H9 (cell line): Measurements from ENCODE around the gene TSTD1. TPM values are rescaled to one million over a fixed set of nuclear protein-coding genes. Genes with fewer than 3 reads are reported as not detected.

Experiments used
- DNase-seq: peaks from one replicate; pipeline ENCODE4 v3.0.0-alpha.2; 2017
- H2AFZ ChIP-seq: one replicate; pipeline ENCODE4 v1.6.1; 2013; ENCODE audit warnings: mild to moderate bottlenecking, low read length, control low read depth, moderate library complexity
- H2AK5ac ChIP-seq: 2 replicates; pipeline ENCODE4 v1.6.1; 2013; ENCODE audit warnings: low read length, control low read depth, mixed read lengths; ENCODE audit not compliant: insufficient read length
- H2BK120ac ChIP-seq: one replicate; pipeline ENCODE4 v1.6.1; 2013; ENCODE audit warnings: low read depth, mild to moderate bottlenecking, low read length, control low read depth, inconsistent platforms; ENCODE audit not compliant: poor library complexity, severe bottlenecking
- H2BK12ac ChIP-seq: 2 replicates; pipeline ENCODE4 v1.6.1; 2013; ENCODE audit warnings: low read length, control low read depth, mixed read lengths, low read depth; ENCODE audit not compliant: insufficient read length
- H2BK15ac ChIP-seq: 2 replicates; pipeline ENCODE4 v1.6.1; 2013; ENCODE audit warnings: low read depth, low read length, control low read depth
- H2BK20ac ChIP-seq: one replicate; pipeline ENCODE4 v1.6.1; 2013; ENCODE audit warnings: low read depth, mild to moderate bottlenecking, low read length, control low read depth, inconsistent platforms; ENCODE audit not compliant: poor library complexity, severe bottlenecking
- H2BK5ac ChIP-seq: 2 replicates; pipeline ENCODE4 v1.6.1; 2013; ENCODE audit warnings: low read length, control low read depth, mixed read lengths; ENCODE audit not compliant: insufficient read length
- H3K14ac ChIP-seq: 2 replicates; pipeline ENCODE4 v1.6.1; 2013; ENCODE audit warnings: low read length, control low read depth; ENCODE audit not compliant: insufficient read depth
- H3K18ac ChIP-seq: 2 replicates; pipeline ENCODE4 v1.6.1; 2013; ENCODE audit warnings: low read depth, mild to moderate bottlenecking, mixed read lengths, low read length, control low read depth; ENCODE audit not compliant: insufficient read length
- H3K23ac ChIP-seq: 2 replicates; pipeline ENCODE4 v1.6.1; 2013; ENCODE audit warnings: low read length, control low read depth, mixed read lengths, low read depth; ENCODE audit not compliant: insufficient read length
- H3K23me2 ChIP-seq: 2 replicates; pipeline ENCODE4 v1.6.1; 2013; ENCODE audit warnings: low read depth, mild to moderate bottlenecking, mixed read lengths, low read length, control low read depth; ENCODE audit not compliant: insufficient read length, poor library complexity, severe bottlenecking
- H3K27ac ChIP-seq: 2 replicates; pipeline ENCODE4 v1.5.1; 2013; ENCODE audit warnings: low read length, control low read depth, mixed read lengths, low read depth; ENCODE audit not compliant: insufficient read length
- H3K27me3 ChIP-seq: 2 replicates; pipeline ENCODE4 v1.6.1; 2013; ENCODE audit warnings: low read length, control low read depth, inconsistent platforms; ENCODE audit not compliant: insufficient read depth
- H3K4ac ChIP-seq: 2 replicates; pipeline ENCODE4 v1.6.1; 2013; ENCODE audit warnings: low read depth, mild to moderate bottlenecking, control low read depth, inconsistent platforms, low read length, moderate library complexity
- H3K4me1 ChIP-seq: 2 replicates; pipeline ENCODE4 v1.6.1; 2013; ENCODE audit warnings: low read length, control low read depth, inconsistent platforms; ENCODE audit not compliant: insufficient read depth
- H3K4me2 ChIP-seq: 2 replicates; pipeline ENCODE4 v1.6.1; 2013; ENCODE audit warnings: low read length, control low read depth, mixed read lengths; ENCODE audit not compliant: insufficient read length, insufficient read depth
- H3K56ac ChIP-seq: 2 replicates; pipeline ENCODE4 v1.6.1; 2013; ENCODE audit warnings: low read depth, mild to moderate bottlenecking, mixed read lengths, low read length, control low read depth; ENCODE audit not compliant: insufficient read length
- H3K79me1 ChIP-seq: 2 replicates; pipeline ENCODE4 v1.6.1; 2013; ENCODE audit warnings: low read depth, mild to moderate bottlenecking, moderate library complexity, low read length, control low read depth, inconsistent platforms; ENCODE audit not compliant: insufficient read depth, poor library complexity, severe bottlenecking
- H3K79me2 ChIP-seq: 2 replicates; pipeline ENCODE4 v1.6.1; 2013; ENCODE audit warnings: low read length, control low read depth, inconsistent platforms; ENCODE audit not compliant: insufficient read depth
- H3K9ac ChIP-seq: 2 replicates; pipeline ENCODE4 v1.6.1; 2013; ENCODE audit warnings: low read length, control low read depth, mixed read lengths; ENCODE audit not compliant: insufficient read length; ENCODE audit errors: extremely low read depth
- H3K9me3 ChIP-seq: one replicate; pipeline ENCODE4 v1.6.1; 2013; ENCODE audit warnings: low read depth, low read length, inconsistent platforms; ENCODE audit not compliant: control insufficient read depth
- H3T11ph ChIP-seq: one replicate; pipeline ENCODE4 v1.6.1; 2013; ENCODE audit warnings: mild to moderate bottlenecking, low read length, control low read depth, inconsistent platforms
- H4K20me1 ChIP-seq: one replicate; pipeline ENCODE4 v1.6.1; 2013; ENCODE audit not compliant: control insufficient read depth, insufficient read length, insufficient read depth
- H4K5ac ChIP-seq: 2 replicates; pipeline ENCODE4 v1.6.1; 2013; ENCODE audit warnings: low read depth, mild to moderate bottlenecking, mixed read lengths, low read length, control low read depth; ENCODE audit not compliant: insufficient read length
- H4K8ac ChIP-seq: replicated peaks from 2 replicates; pipeline ENCODE4 v1.6.1; 2013; ENCODE audit warnings: low read length, control low read depth, mixed read lengths, low read depth; ENCODE audit not compliant: insufficient read length
- H4K91ac ChIP-seq: 2 replicates; pipeline ENCODE4 v1.6.1; 2013; ENCODE audit warnings: low read depth, mild to moderate bottlenecking, moderate library complexity, mixed read lengths, low read length, control low read depth; ENCODE audit not compliant: insufficient read length
- H3K27ac Mint-ChIP-seq, 3 experiments: 2 replicates in 2 of 3; 3 replicates in 1 of 3; pipeline ENCODE4 v1.8.0; 2020 to 2021; ENCODE audit warnings: mixed read lengths in 3 of 3, mild to moderate bottlenecking in 1 of 3, moderate library complexity in 1 of 3
- H3K27me3 Mint-ChIP-seq: 2 replicates; pipeline ENCODE4 v1.8.0; 2021; ENCODE audit warnings: low read depth, mild to moderate bottlenecking, moderate library complexity, mixed read lengths
- H3K36me3 Mint-ChIP-seq, 3 experiments: 2 replicates in 2 of 3; 3 replicates in 1 of 3; pipeline ENCODE4 v1.8.0; 2020 to 2021; ENCODE audit warnings: low read depth in 3 of 3, mixed read lengths in 3 of 3; ENCODE audit not compliant: insufficient read depth in 1 of 3
- H3K4me1 Mint-ChIP-seq, 2 experiments: 2 replicates each; pipeline ENCODE4 v1.8.0; 2020; ENCODE audit warnings: mixed read lengths in 2 of 2
- H3K4me3 Mint-ChIP-seq, 2 experiments: 2 replicates in 1 of 2; 3 replicates in 1 of 2; pipeline ENCODE4 v1.8.0; 2020 to 2021; ENCODE audit warnings: mild to moderate bottlenecking in 2 of 2, mixed read lengths in 2 of 2, moderate library complexity in 1 of 2
- H3K9me3 Mint-ChIP-seq, 2 experiments: 2 replicates in 1 of 2; 3 replicates in 1 of 2; pipeline ENCODE4 v1.8.0; 2020; ENCODE audit warnings: mild to moderate bottlenecking in 2 of 2, mixed read lengths in 2 of 2, moderate library complexity in 1 of 2
- WGBS: extraction: QIAGEN DNeasy Blood & Tissue Kit; methylation state at CpG from one replicate; pipeline ENCODE4 v1.1.7; 2013; ENCODE audit warnings: missing lambda C conversion rate, low lambda C conversion rate, mixed read lengths; ENCODE audit not compliant: insufficient read length; ENCODE audit errors: extremely low coverage; 5-methylcytosine and 5-hydroxymethylcytosine counted together
- total RNA-seq: library from RNA; stranded (reverse); gene quantifications from 2 replicates; pipeline ENCODE4 v1.2.1, GENCODE V29; 2021
- TF ChIP-seq, protein P1 (sequence below): fragments of 200-600 bp; sonication (generic); conservative IDR thresholded peaks from 3 replicates; pipeline ENCODE4 v1.8.0; 2021; ENCODE audit warnings: antibody characterized with exemption, mild to moderate bottlenecking

Gene TSTD1
- total RNA-seq, 1 experiment from 2014 or later, result 73.7 TPM

DNA sequence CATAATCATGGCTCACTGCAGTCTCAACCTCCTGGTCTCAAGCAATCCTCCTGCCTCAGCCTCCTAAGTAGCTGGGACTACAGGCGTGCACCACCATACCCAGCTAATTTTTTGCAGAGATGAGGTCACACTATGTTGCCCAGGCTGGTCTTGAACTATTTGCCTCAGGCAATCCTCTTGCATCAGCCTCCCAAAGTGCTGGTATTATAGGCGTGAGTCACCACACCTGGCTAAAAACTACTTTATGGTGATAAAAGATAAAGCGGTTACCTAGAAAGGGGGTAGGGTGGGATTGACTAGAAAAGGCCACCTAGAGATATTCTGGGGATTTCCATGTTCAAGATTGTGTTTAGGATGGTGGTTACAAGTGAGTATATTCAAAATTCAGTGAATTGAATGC lies 5.0 kb downstream of the TSTD1 start:
- H3K79me1 ChIP-seq, result no peaks in the 10 kb centered on the region
- H3K4ac ChIP-seq, result no peak overlapping the region
- H3T11ph ChIP-seq, result no peak overlapping the region
- no peaks in the 10 kb centered on the region for H3K27me3 ChIP-seq
- H3K9me3 ChIP-seq, result no peaks in the 10 kb centered on the region
- H4K20me1 ChIP-seq, result no peaks in the 10 kb centered on the region
- H2BK120ac ChIP-seq, result no peak overlapping the region
- no peak overlapping the region for H3K23ac ChIP-seq
- H3K36me3 Mint-ChIP-seq, result peaks cover 6 to 23% (median 11%) of the 10 kb centered on the region in 3 experiments; a peak in 6 of 7 replicates
- DNase-seq, result no peak
- no peak overlapping the region for H2BK20ac ChIP-seq
- H3K9ac ChIP-seq, result no peak overlapping the region
- no peak overlapping the region for H3K27ac Mint-ChIP-seq
- H3K4me3 Mint-ChIP-seq, result no peak overlapping the region
- H4K8ac ChIP-seq, result no peak overlapping the region
- H2BK15ac ChIP-seq, result no peak overlapping the region
- H3K4me2 ChIP-seq, result no peak overlapping the region
- H2BK5ac ChIP-seq, result no peak overlapping the region
- no peak overlapping the region for H3K56ac ChIP-seq
- no peak overlapping the region for H3K27ac ChIP-seq
- no peak overlapping the region for H2AK5ac ChIP-seq
- no peak overlapping the region for H3K14ac ChIP-seq
- peaks cover 14 to 30% of the 10 kb centered on the region in 2 experiments for H3K4me1 Mint-ChIP-seq
- H2BK12ac ChIP-seq, result no peak overlapping the region
- H3K79me2 ChIP-seq, result no peaks in the 10 kb centered on the region; the same call in 1 of the 2 replicates
- TF ChIP-seq, protein P1, sequence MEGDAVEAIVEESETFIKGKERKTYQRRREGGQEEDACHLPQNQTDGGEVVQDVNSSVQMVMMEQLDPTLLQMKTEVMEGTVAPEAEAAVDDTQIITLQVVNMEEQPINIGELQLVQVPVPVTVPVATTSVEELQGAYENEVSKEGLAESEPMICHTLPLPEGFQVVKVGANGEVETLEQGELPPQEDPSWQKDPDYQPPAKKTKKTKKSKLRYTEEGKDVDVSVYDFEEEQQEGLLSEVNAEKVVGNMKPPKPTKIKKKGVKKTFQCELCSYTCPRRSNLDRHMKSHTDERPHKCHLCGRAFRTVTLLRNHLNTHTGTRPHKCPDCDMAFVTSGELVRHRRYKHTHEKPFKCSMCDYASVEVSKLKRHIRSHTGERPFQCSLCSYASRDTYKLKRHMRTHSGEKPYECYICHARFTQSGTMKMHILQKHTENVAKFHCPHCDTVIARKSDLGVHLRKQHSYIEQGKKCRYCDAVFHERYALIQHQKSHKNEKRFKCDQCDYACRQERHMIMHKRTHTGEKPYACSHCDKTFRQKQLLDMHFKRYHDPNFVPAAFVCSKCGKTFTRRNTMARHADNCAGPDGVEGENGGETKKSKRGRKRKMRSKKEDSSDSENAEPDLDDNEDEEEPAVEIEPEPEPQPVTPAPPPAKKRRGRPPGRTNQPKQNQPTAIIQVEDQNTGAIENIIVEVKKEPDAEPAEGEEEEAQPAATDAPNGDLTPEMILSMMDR, result no peak
- peaks cover 7% of the 10 kb centered on the region for H3K23me2 ChIP-seq
- H4K5ac ChIP-seq, result no peak overlapping the region
- H4K91ac ChIP-seq, result no peak overlapping the region
- peaks cover 9 to 12% of the 10 kb centered on the region in 2 experiments; a peak in 4 of 5 replicates for H3K9me3 Mint-ChIP-seq
- no peaks in the 10 kb centered on the region; the same call in 1 of the 2 replicates for H3K4me1 ChIP-seq
- WGBS, result no CpG with 5 or more reads among the region's 3 CpGs
- H3K18ac ChIP-seq, result no peak overlapping the region
- H2AFZ ChIP-seq, result no peak overlapping the region
- H3K27me3 Mint-ChIP-seq, result no peaks in the 10 kb centered on the region
